Mesenchymal stem cell (in vitro differentiated cells and primary cell): ENCODE measurements around the gene ADAMTS17.

Source experiments
- DNase-seq: peaks from one replicate; pipeline ENCODE4 v3.0.0-alpha.2; 2013
- H2AFZ ChIP-seq: one replicate; pipeline ENCODE4 v1.6.1; 2013; ENCODE audit warnings: low read depth, mild to moderate bottlenecking, control low read depth, inconsistent platforms, low read length, moderate library complexity
- H2AK5ac ChIP-seq: 2 replicates; pipeline ENCODE4 v1.6.1; 2013; ENCODE audit warnings: low read length, moderate library complexity, mild to moderate bottlenecking, inconsistent platforms; ENCODE audit not compliant: severe bottlenecking
- H2BK120ac ChIP-seq: one replicate; pipeline ENCODE4 v1.6.1; 2013; ENCODE audit warnings: low read depth, mild to moderate bottlenecking, inconsistent platforms, low read length, moderate library complexity
- H2BK12ac ChIP-seq, 2 experiments: one replicate each; pipeline ENCODE4 v1.6.1; 2013; ENCODE audit warnings: inconsistent platforms in 2 of 2, low read length in 2 of 2, mild to moderate bottlenecking in 2 of 2, moderate library complexity in 2 of 2, control low read depth in 1 of 2
- H2BK15ac ChIP-seq: one replicate; pipeline ENCODE4 v1.6.1; 2013; ENCODE audit warnings: mild to moderate bottlenecking, low read depth, inconsistent platforms; ENCODE audit not compliant: poor library complexity, severe bottlenecking
- H2BK5ac ChIP-seq: 2 replicates; pipeline ENCODE4 v1.6.1; 2013; ENCODE audit warnings: low read depth, mild to moderate bottlenecking, low read length, control low read depth, inconsistent platforms; ENCODE audit not compliant: poor library complexity, severe bottlenecking
- H3K14ac ChIP-seq, 2 experiments: one replicate each; pipeline ENCODE4 v1.6.1; 2013; ENCODE audit warnings: inconsistent platforms in 2 of 2, low read length in 2 of 2, control low read depth in 1 of 2, mild to moderate bottlenecking in 1 of 2, moderate library complexity in 1 of 2
- H3K18ac ChIP-seq, 2 experiments: one replicate each; pipeline ENCODE4 v1.6.1; 2013; ENCODE audit warnings: inconsistent platforms in 2 of 2, low read length in 2 of 2, control low read depth in 1 of 2, low read depth in 1 of 2, mild to moderate bottlenecking in 1 of 2
- H3K23ac ChIP-seq, 2 experiments: one replicate each; pipeline ENCODE4 v1.6.1; 2013; ENCODE audit warnings: inconsistent platforms in 2 of 2, low read length in 2 of 2, mild to moderate bottlenecking in 2 of 2, moderate library complexity in 2 of 2, control low read depth in 1 of 2
- H3K27ac ChIP-seq: 2 replicates; pipeline ENCODE4 v1.5.1; 2013; ENCODE audit warnings: mild to moderate bottlenecking, moderate library complexity, low read length, control low read depth, inconsistent platforms; ENCODE audit not compliant: poor library complexity, severe bottlenecking
- H3K27me3 ChIP-seq, 2 experiments: 2 replicates each; pipeline versions ENCODE4 v1.6.1 to v1.7.0; 2013; ENCODE audit warnings: low read length in 2 of 2, mild to moderate bottlenecking in 2 of 2, moderate library complexity in 2 of 2, control low read depth in 1 of 2, inconsistent platforms in 1 of 2; ENCODE audit not compliant: control insufficient read depth in 1 of 2, insufficient read depth in 1 of 2
- H3K36me3 ChIP-seq, 2 experiments: 2 replicates each; pipeline versions ENCODE4 v1.6.1 to v1.7.0; 2013; ENCODE audit warnings: low read length in 2 of 2, control low read depth in 1 of 2, inconsistent platforms in 1 of 2, low read depth in 1 of 2, mild to moderate bottlenecking in 1 of 2; ENCODE audit not compliant: insufficient read depth in 2 of 2, control insufficient read depth in 1 of 2
- H3K4ac ChIP-seq, 2 experiments: one replicate each; pipeline ENCODE4 v1.6.1; 2013; ENCODE audit warnings: inconsistent platforms in 2 of 2, low read length in 2 of 2, mild to moderate bottlenecking in 2 of 2, moderate library complexity in 2 of 2, control low read depth in 1 of 2, low read depth in 1 of 2
- H3K4me1 ChIP-seq: 2 replicates; pipeline ENCODE4 v1.6.1; 2013; ENCODE audit warnings: low read depth, low read length, control low read depth; ENCODE audit not compliant: control insufficient read depth, insufficient read depth
- H3K4me2 ChIP-seq: 2 replicates; pipeline ENCODE4 v1.6.1; 2013; ENCODE audit warnings: low read length, mild to moderate bottlenecking, inconsistent platforms; ENCODE audit not compliant: poor library complexity, severe bottlenecking
- H3K4me3 ChIP-seq, 2 experiments: 2 replicates each; pipeline versions ENCODE4 v1.5.1 to v1.7.0; 2013; ENCODE audit warnings: low read length in 2 of 2, mild to moderate bottlenecking in 2 of 2, control low read depth in 1 of 2, low read depth in 1 of 2; ENCODE audit not compliant: insufficient read depth in 1 of 2
- H3K79me1 ChIP-seq: replicated peaks from 2 replicates; pipeline ENCODE4 v1.6.1; 2013; ENCODE audit warnings: mild to moderate bottlenecking, control low read depth, low read length, inconsistent platforms; ENCODE audit not compliant: poor library complexity, severe bottlenecking
- H3K9ac ChIP-seq: 2 replicates; pipeline ENCODE4 v1.7.0; 2013; ENCODE audit warnings: mild to moderate bottlenecking, low read length, moderate library complexity
- H3K9me3 ChIP-seq: 2 replicates; pipeline ENCODE4 v1.7.0; 2013; ENCODE audit warnings: mild to moderate bottlenecking, low read length; ENCODE audit not compliant: control insufficient read depth
- H4K8ac ChIP-seq: one replicate; pipeline ENCODE4 v1.6.1; 2013; ENCODE audit warnings: inconsistent platforms, mild to moderate bottlenecking, low read length, moderate library complexity
- H4K91ac ChIP-seq: one replicate; pipeline ENCODE4 v1.6.1; 2013; ENCODE audit warnings: mild to moderate bottlenecking, low read length, inconsistent platforms
- WGBS: methylation state at CpG from one replicate; pipeline ENCODE4 v1.1.7; 2013; ENCODE audit warnings: mixed read lengths; 5-methylcytosine and 5-hydroxymethylcytosine counted together

Gene ADAMTS17

GRCh38 chr15:100330629-100331215 is 11.1 kb downstream of the ADAMTS17 start:
- H4K91ac ChIP-seq, result no peak overlapping the region
- H3K23ac ChIP-seq, result no peak overlapping the region
- no peak overlapping the region for H3K9ac ChIP-seq
- H3K4ac ChIP-seq, result no peak overlapping the region
- H3K36me3 ChIP-seq, result no peaks in the 10 kb centered on the region
- no peak overlapping the region for H2BK15ac ChIP-seq
- 77% methylated on average over 12 of the region's 12 CpGs for WGBS
- no peak overlapping the region for H2AK5ac ChIP-seq
- no peaks in the 10 kb centered on the region for H3K79me1 ChIP-seq
- H3K4me1 ChIP-seq, result no peaks in the 10 kb centered on the region
- H3K9me3 ChIP-seq, result no peaks in the 10 kb centered on the region
- H2BK120ac ChIP-seq, result no peak overlapping the region
- no peak overlapping the region for H2BK5ac ChIP-seq
- no peak overlapping the region for H4K8ac ChIP-seq
- H3K4me3 ChIP-seq, result no peak overlapping the region
- no peak overlapping the region for H2AFZ ChIP-seq
- H3K27me3 ChIP-seq, result peaks cover 0 to 51% of the 10 kb centered on the region in 2 experiments
- H3K27ac ChIP-seq, result no peak overlapping the region
- H3K14ac ChIP-seq, result no peak overlapping the region
- H3K18ac ChIP-seq, result no peak overlapping the region
- no peak overlapping the region for H3K4me2 ChIP-seq
- DNase-seq, result no peak
- H2BK12ac ChIP-seq, result no peak overlapping the region

- Histone ChIP-seq H3K4me3 (no peak overlapping the region), H3K79me1 (no peaks in the 10 kb centered on the region), H2AFZ (no peak overlapping the region), H2AK5ac (no peak overlapping the region), H2BK120ac (no peak overlapping the region), H3K4me2 (no peak overlapping the region), H2BK12ac (no peak overlapping the region), H3K27ac (no peak overlapping the region), H4K8ac (no peak overlapping the region), H3K4ac (no peak overlapping the region), H2BK15ac (no peak overlapping the region), H3K9ac (no peak overlapping the region), H3K4me1 (no peaks in the 10 kb centered on the region), H3K27me3 (peaks cover 0 to 46% of the 10 kb centered on the region in 2 experiments), H2BK5ac (no peak overlapping the region), H3K18ac (no peak overlapping the region), H3K14ac (no peak overlapping the region), H3K23ac (no peak overlapping the region), H3K9me3 (no peaks in the 10 kb centered on the region), H4K91ac (no peak overlapping the region), H3K36me3 (no peaks in the 10 kb centered on the region)
- WGBS, result 66% methylated on average over 10 of the region's 10 CpGs
- no peak for DNase-seq
Observed at GRCh38 chr15:100330221-100330620, 11.6 kb downstream of the ADAMTS17 start.

- DNase-seq, result no peak
- Histone ChIP-seq H3K4me2 (no peak overlapping the region), H2BK5ac (no peak overlapping the region), H3K27ac (no peak overlapping the region), H2BK120ac (no peak overlapping the region), H3K4me3 (no peak overlapping the region), H3K14ac (no peak overlapping the region), H3K4ac (no peak overlapping the region), H3K18ac (no peak overlapping the region), H3K23ac (no peak overlapping the region), H3K27me3 (peaks cover 0 to 32% of the 10 kb centered on the region in 2 experiments), H3K79me1 (no peaks in the 10 kb centered on the region), H2BK15ac (no peak overlapping the region), H3K36me3 (no peaks in the 10 kb centered on the region), H3K4me1 (no peaks in the 10 kb centered on the region), H4K91ac (no peak overlapping the region), H2AK5ac (no peak overlapping the region), H3K9me3 (no peaks in the 10 kb centered on the region), H3K9ac (no peak overlapping the region), H2BK12ac (no peak overlapping the region), H2AFZ (no peak overlapping the region), H4K8ac (no peak overlapping the region)
- WGBS, result 72% methylated on average over 9 of the region's 9 CpGs
Observed at GRCh38 chr15:100328796-100329195, 13.0 kb downstream of the ADAMTS17 start.

GRCh38 chr15:100318880-100319279 is 22.9 kb downstream of the ADAMTS17 start:
- Histone ChIP-seq H3K4me2 (no peak overlapping the region), H3K14ac (no peak overlapping the region), H4K8ac (no peak overlapping the region), H2BK12ac (no peak overlapping the region), H3K18ac (no peak overlapping the region), H3K23ac (no peak overlapping the region), H3K27me3 (no peaks in the 10 kb centered on the region), H3K27ac (no peak overlapping the region), H3K9ac (no peak overlapping the region), H2BK15ac (no peak overlapping the region), H3K4me1 (no peaks in the 10 kb centered on the region), H2BK120ac (no peak overlapping the region), H3K4ac (no peak overlapping the region), H3K36me3 (no peaks in the 10 kb centered on the region), H3K9me3 (no peaks in the 10 kb centered on the region), H2AFZ (no peak overlapping the region), H4K91ac (no peak overlapping the region), H2AK5ac (no peak overlapping the region), H2BK5ac (no peak overlapping the region), H3K79me1 (no peaks in the 10 kb centered on the region), H3K4me3 (no peak overlapping the region)
- 35% methylated on average over 3 of the region's 4 CpGs for WGBS
- no peak for DNase-seq
